Right ventricle myocardium superior (tissue), 1 donor: ENCODE results near the gene ACP2. TPM values are rescaled to one million over a fixed set of nuclear protein-coding genes. Genes with fewer than 3 reads are reported as not detected.

Experiments
- ATAC-seq: fragments of 200-7000 bp; cut with Tn5 transposase; one replicate; pipeline ENCODE4 v1.9.1; 2020; ENCODE audit warnings: mild to moderate bottlenecking; ENCODE audit not compliant: poor library complexity
- DNase-seq: peaks from one replicate; pipeline ENCODE4 v3.0.0-alpha.2; 2020
- intact Hi-C: fragments of 100-400 bp; cut with DNase I; formaldehyde crosslinking; loops from one replicate; pipeline ENCODE4 v1.11.2; 2022
- total RNA-seq: library from RNA; stranded (reverse); fragmentation: NEBNext Ultra II Directional; extraction: Animal tissue kit (Norgen Biotek cat#: 25700); gene quantifications from one replicate; pipeline ENCODE4 v1.2.1, GENCODE V29; 2021
- donor health status: DM: no; HTN: yes; CAD: no; lungs with severe emphysema.

The ACP2 gene
- total RNA-seq, 1 donor from 2014 or later, result 18.4 TPM

DNA sequence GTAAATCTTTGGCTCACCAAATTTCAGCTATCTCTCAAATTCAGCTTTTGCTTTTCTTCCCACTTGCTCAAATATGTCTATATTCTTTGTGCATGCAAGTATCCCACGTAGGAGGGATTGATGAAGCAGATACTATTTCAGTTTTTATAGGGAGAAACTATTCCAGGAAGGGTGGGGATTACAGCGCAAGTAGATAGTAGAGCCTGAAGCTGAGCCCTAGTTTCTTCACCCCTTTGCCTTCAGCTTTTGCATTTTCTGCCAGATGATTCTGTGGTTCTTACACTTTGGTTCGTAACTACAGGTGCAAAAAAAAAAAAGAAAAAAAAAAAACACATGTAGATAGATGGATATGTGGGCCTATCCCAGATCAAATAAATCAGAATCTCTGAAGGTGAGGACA lies 3.1 kb upstream of the ACP2 start:
- no peak for ATAC-seq
- intact Hi-C loops, result loop anchor here (10.0 kb wide), 1 partner anchor 103 kb away; the partner anchor contains the start of gene MYBPC3
- DNase-seq, result no peak

DNA sequence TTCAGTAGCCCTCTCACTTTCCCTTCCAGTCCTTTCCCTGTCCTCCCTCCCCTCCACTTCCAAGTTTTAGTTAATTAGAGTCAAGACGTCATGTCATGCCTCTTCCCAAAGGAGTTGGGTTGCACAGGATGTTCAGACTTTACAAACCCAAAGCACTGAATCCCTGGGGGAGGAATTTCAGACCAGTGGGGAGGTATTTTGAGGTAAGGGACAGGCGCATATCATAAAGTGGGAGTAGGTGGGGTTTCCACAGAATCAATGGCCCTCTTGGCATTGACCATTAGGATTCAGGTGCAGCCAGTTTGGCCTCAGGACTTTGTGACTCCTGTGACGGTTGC lies 733 bp upstream of the ACP2 start:
- no peak for DNase-seq
- no peak for ATAC-seq
- intact Hi-C loops, result no loop called here

DNA sequence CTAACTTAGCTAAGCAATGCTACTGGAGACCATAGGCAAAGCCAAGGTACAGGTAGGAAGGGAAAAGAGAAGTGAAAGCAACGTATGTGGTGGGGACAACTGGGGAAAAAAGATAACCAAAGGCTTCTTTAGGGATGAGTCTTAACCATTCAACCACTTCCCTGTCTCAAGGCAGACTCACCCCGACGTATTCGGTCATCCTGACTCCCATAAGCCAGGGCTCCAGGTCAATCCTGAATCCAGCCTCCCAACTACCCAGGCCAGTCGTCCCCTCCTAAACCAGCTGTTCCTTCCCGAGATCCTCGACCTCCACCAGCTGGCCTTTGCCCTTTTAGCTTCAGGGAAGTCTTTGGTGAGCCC lies 330 bp downstream of the ACP2 start:
- intact Hi-C loops, result no loop called here
- DNase-seq (no peak), ATAC-seq (peak; percentile 45)

DNA sequence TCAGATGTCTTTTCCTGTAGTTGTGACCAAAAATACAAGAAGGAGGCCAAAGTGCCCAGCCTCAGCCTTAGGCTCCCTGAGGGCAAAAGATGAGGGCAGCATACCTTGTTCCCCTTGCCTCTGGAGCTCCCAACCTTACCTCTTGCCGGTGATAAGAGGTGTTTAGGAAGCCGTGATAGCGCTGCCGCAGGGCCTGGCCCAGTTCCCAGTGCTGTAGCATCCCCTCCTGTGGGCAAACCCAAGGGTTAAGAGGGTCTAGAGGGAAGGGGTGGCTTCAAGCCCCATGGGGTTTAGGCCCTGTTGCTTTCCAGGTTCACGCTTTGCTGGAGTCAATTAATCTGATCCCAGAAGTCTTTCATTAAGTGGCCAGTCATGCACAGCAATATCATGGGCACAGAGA lies 1.1 kb downstream of the ACP2 start:
- intact Hi-C loops, result no loop called here
- no peak for DNase-seq

DNA sequence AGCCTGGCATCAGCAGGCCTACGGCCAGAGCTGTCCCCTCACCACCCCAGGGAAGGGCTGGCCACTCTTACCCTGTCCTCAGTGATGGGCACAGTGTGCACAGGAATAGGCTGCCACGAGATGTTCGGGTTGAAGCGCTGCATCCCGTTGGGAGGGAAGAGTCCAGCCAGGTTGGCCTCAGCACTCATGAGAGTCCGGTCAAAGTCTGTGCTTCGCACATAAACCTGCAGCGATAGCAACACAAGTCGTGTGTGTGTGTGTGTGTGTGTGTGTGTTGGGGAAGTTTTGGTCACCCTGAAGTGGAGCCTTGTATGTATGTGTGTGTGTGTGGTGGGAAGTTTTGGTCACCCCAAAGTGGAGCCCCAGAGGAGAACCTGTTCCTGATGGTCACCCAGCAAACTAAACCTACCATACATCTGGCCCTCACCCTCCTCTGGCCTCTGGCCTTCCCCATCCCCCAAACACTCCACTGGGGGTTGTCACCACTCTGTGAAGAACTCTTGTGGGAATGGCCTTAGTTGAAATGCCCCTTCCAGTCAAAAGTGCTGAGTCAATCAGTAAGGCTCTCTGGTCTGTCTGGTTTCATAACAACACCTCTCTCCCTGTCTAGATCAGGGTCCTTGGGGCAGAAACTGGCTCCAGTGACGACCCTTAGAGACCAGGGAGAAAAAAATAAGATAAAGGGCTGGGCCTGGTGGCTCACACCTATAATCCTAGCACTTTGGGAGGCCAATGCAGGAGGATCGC lies 2.8 kb downstream of the ACP2 start:
- intact Hi-C loops, result no loop called here
- DNase-seq, result no peak
- no peak for ATAC-seq

More for the DNA sequence above, 1.1 kb downstream of the ACP2 start:
- no peak for ATAC-seq

DNA sequence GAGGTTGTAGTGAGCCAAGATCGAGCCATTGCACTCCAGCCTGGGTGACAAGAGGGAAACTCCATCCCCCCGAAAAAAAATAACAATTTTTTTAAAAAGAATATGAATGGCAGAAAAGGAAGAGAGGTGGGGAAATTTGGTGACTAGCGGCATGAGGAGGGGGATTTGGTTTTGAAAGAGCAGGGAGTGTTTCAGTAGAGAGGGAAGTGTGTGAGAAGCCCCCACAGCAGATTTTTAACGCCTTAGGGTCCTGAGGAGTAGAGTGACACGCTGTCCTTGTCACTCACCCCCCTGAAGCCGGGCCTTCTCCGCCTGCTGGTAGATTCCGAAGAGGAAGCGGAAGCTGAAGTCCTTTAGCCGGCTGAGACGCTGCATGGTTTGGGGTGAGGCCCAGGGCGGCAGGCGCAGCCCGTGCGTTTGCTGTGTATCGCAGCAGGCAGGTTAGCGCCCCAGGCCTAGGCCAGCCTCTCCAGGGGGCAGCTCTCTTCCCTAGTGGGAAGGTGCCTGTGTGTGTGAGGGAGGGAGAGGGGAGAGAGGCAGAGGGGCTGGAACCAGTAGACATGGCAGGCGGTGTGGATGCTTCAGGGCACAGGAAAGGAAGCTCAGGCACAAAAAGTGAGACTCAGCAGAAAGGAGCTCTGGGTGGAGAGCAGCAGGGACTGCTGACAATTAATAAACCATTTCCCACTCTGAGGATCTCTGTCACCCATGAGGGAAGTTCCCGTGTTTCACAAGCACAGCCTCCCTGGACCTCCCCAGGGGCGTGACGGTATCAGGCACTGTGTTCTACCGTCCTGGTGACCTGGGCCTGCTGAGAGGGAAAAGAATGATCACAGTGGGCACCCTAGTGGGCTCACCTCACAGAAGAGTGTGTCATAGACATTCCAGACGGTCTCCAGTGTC lies 3.9 kb downstream of the ACP2 start:
- intact Hi-C loops, result no loop called here
- peak; percentile 19 for ATAC-seq
- peak; percentile 56 for DNase-seq

DNA sequence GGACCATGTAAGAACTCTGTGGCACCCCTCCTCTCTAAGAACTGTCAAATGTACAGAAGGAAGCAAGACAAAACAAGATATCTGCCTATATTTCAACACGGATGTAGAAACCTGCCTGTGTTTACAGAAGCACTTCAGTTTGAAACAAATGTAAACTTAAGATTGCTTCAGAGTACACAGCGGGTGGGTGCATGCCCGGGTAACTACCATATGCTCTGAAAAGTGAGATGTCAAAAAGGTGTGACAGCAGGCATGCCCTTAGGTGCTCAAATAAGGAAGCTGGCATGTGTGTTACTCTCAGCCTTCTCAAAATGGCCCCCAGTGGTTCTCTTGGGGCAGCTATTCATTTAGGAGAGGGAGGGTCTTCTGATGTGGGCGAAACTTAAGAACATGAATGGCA lies 5.2 kb downstream of the ACP2 start:
- DNase-seq, result no peak
- intact Hi-C loops, result no loop called here
- ATAC-seq, result no peak

DNA sequence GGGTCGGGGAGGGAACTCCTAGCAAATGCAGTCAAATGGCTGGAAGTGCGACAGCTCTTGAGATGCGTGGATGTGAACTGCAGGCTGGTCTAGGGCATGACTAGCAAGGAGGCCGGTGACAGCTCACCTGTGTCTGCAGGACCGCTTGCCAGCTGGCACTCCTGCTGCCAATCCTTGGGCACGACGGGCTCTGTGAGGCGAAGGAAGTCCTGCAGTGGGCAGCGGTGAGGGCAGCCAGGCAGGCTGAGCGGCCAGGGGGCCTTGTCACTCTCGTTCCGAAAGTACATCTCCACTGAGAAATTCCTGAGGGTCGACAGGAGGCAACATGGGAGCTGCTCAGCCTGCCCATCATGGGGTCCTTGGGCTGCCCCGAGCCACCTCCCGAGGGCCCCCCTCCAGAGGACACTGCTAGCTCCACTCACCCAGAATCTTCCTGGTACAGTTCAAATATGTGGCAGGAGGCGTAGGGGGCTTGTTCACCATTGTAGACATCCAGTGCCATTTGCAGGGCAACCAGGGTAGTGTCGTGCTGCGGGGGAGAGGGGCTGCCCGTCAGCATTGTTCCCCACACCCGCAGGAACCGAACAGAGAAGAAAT lies 5.9 kb downstream of the ACP2 start:
- intact Hi-C loops, result no loop called here

DNA sequence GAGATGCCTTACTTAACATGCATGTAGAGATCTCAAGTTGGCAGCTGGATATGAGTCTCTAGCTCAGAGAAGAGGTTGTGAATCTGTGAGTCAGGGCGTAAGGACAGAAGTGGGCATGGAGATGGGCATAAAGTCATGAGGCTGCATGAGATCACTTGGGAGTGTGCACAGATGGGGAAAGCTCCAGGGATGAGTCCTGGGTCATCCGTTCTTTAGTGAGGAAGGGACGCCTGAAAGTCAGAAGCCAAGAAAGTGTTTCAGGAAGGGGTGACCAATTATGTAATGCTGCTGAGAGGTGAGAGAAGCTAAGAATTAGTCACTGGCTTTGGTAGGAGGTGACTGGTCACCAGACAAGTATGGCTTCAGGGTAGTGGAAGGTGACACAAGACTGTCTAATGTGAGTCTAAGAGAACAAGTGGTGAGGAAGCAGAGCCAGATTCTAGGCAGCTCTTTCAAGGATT lies 6.7 kb downstream of the ACP2 start:
- ATAC-seq (no peak), DNase-seq (no peak)
- intact Hi-C loops, result no loop called here

More for the DNA sequence above, 5.9 kb downstream of the ACP2 start:
- DNase-seq (no peak), ATAC-seq (no peak)

DNA sequence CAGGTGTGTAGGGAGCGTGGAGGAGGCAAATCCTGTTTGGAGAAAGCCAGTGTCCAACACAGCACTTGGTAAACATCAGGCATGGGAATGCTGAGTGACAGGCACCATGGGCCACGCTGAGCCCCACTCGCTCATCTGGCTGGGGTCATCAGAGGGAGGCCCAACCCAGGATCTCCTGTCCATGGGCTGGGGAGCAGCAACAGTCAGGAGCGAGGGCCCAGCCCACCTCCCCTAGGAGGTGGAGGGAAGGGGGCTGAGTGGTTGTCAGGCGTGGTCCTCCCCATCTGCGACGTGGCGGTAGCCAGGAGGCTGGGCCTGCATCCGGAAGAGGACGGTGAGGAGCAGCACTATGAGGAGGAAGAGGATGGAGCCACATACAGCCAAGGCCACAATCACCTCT lies 8.8 kb downstream of the ACP2 start:
- DNase-seq, result no peak
- ATAC-seq, result no peak
- intact Hi-C loops, result no loop called here

DNA sequence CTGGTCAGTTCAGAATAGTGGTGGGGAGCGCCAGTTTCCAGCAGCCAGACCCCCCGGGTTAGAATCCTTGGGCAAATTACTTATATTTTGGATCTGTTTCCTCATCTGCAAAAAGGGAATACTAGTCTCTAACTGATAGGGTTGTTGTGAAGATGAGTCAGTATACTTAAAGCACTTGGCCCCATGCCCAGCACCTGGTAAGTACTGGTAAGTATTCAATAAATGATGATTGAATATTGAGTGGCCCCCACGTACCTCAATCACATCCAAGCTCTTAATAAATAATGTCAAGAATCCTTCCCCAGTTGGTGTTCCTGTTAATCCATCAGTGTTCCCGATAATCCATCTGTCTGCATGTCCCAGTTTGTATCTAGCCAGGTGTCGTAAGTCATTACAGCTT lies 12.1 kb downstream of the ACP2 start:
- DNase-seq, result no peak
- ATAC-seq, result no peak
- intact Hi-C loops, result no loop called here

DNA sequence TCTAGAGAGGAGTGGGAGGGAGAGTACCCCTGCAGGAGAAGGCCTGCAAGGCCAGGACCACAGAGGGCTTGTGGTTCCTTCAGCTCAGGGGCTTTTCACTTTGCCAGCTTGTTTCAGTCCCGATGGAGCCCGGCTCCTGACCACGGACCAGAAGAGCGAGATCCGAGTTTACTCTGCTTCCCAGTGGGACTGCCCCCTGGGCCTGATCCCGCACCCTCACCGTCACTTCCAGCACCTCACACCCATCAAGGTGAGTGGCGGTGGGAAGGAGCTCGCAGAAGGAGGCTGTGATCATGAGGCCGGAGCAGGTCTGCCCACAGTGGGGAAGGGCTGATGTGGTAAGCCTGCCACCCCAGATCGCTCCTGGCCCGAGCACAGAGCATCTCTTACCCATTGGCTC lies 13.5 kb downstream of the ACP2 start:
- no peak for ATAC-seq
- intact Hi-C loops, result no loop called here
- DNase-seq, result no peak

DNA sequence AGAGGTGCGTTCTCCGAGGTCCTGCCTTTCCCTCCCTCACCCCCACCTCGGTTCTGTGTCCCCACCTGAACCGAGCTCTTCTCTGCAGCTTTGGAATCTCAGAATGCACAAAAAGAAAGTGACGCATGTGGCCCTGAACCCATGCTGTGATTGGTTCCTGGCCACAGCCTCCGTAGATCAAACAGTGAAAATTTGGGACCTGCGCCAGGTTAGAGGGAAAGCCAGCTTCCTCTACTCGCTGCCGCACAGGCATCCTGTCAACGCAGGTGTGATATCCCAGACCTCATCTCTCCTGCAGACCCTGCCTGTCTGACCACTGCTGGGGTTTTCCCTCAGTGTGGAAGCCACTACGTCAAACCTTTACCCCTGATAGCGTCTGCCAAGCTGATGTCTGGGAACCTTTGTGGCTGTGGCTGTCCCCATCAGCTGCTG lies 13.9 kb downstream of the ACP2 start:
- ATAC-seq (peak; percentile 59), DNase-seq (no peak)
- intact Hi-C loops, result no loop called here

DNA sequence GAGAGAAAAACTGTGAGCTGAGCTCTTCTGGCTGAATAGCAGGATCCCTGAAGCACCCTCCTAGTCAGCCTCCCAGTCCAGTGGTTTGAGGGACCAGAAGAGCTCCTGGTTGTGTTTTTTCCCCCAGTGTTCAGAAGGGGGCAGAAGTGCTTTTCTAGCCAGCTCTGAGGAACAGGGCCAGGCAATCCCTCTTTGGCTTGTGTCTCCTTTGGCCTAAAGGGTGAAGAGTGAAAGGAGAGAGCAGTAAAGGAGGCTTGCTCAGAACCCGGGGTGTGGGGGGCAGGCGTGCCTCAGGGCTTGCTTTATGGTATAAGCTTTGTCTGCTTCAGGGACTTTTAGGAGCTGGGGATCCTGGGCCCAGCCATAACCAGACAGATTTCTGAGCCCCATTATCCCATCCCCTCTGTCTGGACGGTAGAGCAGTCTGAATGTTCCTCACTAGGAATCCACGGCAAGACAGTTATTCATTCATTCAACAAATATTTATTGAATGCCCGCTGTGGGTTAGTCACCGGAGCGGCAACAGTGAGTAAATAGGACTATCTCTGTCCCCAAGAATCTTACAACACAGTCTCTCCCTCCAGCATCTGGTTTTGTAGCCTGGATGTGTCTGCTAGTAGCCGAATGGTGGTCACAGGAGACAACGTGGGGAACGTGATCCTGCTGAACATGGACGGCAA lies 14.5 kb downstream of the ACP2 start:
- ATAC-seq (peak; percentile 87), DNase-seq (peak; percentile 50)
- intact Hi-C loops, result no loop called here

DNA sequence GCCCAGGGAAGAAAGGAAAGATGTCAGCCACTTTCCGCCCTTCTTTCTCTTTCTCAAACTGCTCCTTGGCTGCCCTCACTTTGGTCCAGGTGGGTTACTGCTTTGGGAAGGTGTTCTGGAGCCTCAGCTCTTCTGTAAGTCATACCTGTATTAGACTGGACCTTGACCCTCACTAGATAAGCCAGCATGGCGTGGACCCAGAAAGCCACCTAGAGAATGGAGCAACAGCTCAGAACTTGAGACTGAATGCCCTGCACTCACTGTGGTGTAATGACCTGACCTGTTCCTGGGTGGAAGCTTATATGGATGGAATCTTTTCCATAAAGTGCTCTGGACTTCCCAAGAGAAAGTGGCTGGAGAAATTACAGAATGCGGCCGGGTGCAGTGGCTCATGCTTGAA lies 15.6 kb downstream of the ACP2 start:
- DNase-seq (no peak), ATAC-seq (no peak)
- intact Hi-C loops, result no loop called here

DNA sequence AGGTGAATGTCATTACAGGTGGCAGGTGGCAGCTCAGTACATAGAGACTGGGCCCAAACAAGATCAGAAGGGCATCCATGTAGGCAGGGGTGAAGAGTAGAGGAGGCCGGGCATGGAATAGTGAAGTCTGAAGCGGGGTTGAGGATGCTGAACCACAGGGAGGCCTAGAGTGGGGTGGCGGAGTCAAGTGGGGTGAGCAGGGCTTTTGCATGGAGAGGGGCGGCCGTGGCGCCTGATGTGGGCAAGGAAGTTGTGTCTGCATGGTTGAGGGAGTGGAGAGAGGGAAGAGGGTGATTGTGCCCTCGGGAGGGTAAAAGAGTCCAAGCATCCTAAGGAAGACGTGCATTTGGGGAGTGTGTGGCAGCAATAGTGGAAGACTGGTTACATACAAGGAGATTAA lies 19.5 kb downstream of the ACP2 start:
- ATAC-seq, result no peak
- no peak for DNase-seq
- intact Hi-C loops, result no loop called here

DNA sequence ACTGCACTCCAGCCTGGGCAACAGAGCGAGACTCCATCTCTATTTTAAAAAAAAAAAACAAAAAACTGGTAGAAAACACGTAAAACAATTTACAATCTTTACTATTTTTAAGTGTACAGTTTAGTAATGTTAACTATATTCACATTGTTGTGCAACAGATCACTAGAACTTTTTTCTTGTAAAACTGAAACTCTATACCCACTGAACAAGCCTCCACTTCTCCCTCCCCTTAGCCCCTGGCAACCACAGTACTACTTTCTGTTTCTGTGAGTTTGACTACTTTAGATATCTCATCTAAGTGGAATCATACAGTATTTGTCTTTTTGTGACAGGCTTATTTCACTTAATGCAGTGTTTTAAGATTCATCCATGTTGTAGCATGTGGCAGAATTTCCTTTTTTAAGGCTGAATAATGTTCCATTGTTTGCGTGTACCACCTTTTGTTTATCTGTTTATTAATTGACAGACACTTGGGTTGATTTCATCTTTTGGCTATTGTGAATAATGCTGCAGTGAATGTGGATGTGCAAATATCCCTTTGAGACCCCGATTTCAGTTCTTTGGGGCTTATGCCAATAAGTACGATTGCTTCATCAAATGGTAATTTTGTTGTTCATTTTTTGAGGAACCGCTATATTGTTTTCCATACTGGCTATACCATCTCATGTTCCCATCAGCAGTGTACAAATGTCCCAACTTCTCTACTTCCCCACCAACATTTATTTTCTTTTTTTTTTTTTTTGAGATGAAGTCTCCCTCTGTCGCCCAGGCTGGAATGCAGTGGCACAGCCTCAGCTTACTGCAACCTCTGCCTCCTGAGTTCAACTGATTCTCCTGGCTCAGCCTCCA lies 22.8 kb downstream of the ACP2 start:
- DNase-seq (no peak), ATAC-seq (no peak)
- intact Hi-C loops, result no loop called here

DNA sequence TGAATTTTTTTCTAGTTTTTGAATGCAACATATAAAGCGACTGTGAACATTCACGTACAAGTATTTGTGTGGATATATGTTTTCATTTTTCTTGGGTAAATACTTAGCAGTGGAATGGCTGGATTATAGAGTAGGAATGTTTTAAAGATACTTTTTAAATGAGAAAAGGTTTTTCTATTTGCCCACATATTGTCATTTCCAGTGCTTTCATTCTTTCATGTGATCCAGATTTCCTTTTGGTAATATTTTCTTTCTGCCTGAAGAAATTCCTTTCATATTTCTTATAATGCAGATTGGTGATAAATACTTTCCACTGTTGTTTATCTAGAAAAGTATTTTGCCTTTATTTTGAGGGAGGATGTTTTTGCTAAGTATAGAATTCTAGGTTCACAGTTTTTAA lies 25.9 kb downstream of the ACP2 start:
- intact Hi-C loops, result no loop called here
- DNase-seq (no peak), ATAC-seq (no peak)
